ENCODE measurements around the gene PFKM.
"Not testable (repeated sequence)": the region's sequence is repeated elsewhere in the genome, so short reads cannot be mapped to it uniquely, and the experiment has no call there.

Gene PFKM

GRCh38 chr12:48123169-48123568, 4.0 kb downstream of the PFKM start:
- H3K27ac ChIP-seq: no peak overlapping the region
- TF ChIP-seq CTCF (conservative IDR thresholded peaks at IDR 0.05): no peak
- no peak for TF ChIP-seq ZFX (IDR thresholded peaks at IDR 0.05)

- not testable (repeated sequence) for H3K27ac ChIP-seq
Measured at GRCh38 chr12:48125542-48125941, 6.4 kb downstream of the PFKM start.

- no peak overlapping the region for H3K27ac ChIP-seq
- no peak for TF ChIP-seq ZFX (IDR thresholded peaks at IDR 0.05)
Measured at GRCh38 chr12:48125985-48126384, 6.8 kb downstream of the PFKM start.

- no peak for TF ChIP-seq ZFX (IDR thresholded peaks at IDR 0.05)
- TF ChIP-seq CTCF (conservative IDR thresholded peaks at IDR 0.05): no peak
Measured at GRCh38 chr12:48126953-48127630, 7.9 kb downstream of the PFKM start.

GRCh38 chr12:48128800-48129199, 9.6 kb downstream of the PFKM start:
- no peak for TF ChIP-seq ZFX (IDR thresholded peaks at IDR 0.05)
- no peak overlapping the region for H3K27ac ChIP-seq

More at GRCh38 chr12:48126953-48127630, 7.9 kb downstream of the PFKM start:
- H3K27ac ChIP-seq: no peak overlapping the region

- no peak for TF ChIP-seq CTCF (conservative IDR thresholded peaks at IDR 0.05)
- no peak for TF ChIP-seq ZFX (IDR thresholded peaks at IDR 0.05)
- H3K27ac ChIP-seq: no peak overlapping the region
Measured at GRCh38 chr12:48129376-48129775, 10.2 kb downstream of the PFKM start.

- no peak overlapping the region for H3K27ac ChIP-seq
- TF ChIP-seq CTCF (conservative IDR thresholded peaks at IDR 0.05) (no peak), ZFX (IDR thresholded peaks at IDR 0.05) (no peak)
Measured at GRCh38 chr12:48131517-48131916, 12.4 kb downstream of the PFKM start.

- no peak overlapping the region for H3K27ac ChIP-seq
- no peak for TF ChIP-seq CTCF (conservative IDR thresholded peaks at IDR 0.05)
- TF ChIP-seq ZFX (IDR thresholded peaks at IDR 0.05): no peak
Measured at GRCh38 chr12:48132826-48133225, 13.7 kb downstream of the PFKM start.

GRCh38 chr12:48135027-48135426, 15.9 kb downstream of the PFKM start:
- H3K27ac ChIP-seq: no peak overlapping the region
- TF ChIP-seq CTCF (conservative IDR thresholded peaks at IDR 0.05): no peak
- TF ChIP-seq ZFX (IDR thresholded peaks at IDR 0.05): no peak
